Activated T-cell treated with anti-CD3 and anti-CD28 coated beads, Interleukin-2, amount 50 U/mL, for 4 hours (primary cell): ENCODE data around the gene MUSTN1. TPM values are rescaled to one million over a fixed set of nuclear protein-coding genes. Genes with fewer than 3 reads are reported as not detected.
A peak's percentile ranks its signal among the peaks of the same experiment; 100 is the strongest.

Source experiments
- ATAC-seq, 2 donors: fragments of 200-7000 bp; cut with Tn5 transposase; one replicate each; pipeline ENCODE4 v1.10.0; 2021
- DNase-seq: peaks from one replicate; pipeline ENCODE4 v3.0.0-alpha.2; 2020
- H3K27me3 Mint-ChIP-seq: one replicate; pipeline ENCODE4 v1.8.0; 2021; ENCODE audit warnings: low read depth, mixed read lengths
- H3K36me3 Mint-ChIP-seq: one replicate; pipeline ENCODE4 v1.8.0; 2022; ENCODE audit warnings: mixed read lengths; ENCODE audit not compliant: insufficient read depth
- H3K4me1 Mint-ChIP-seq: one replicate; pipeline ENCODE4 v1.8.0; 2021; ENCODE audit warnings: low read depth, mixed read lengths
- H3K4me3 Mint-ChIP-seq: one replicate; pipeline ENCODE4 v1.8.0; 2021; ENCODE audit warnings: mild to moderate bottlenecking, moderate library complexity, mixed read lengths
- H3K9me3 Mint-ChIP-seq: one replicate; pipeline ENCODE4 v1.8.0; 2021; ENCODE audit warnings: mixed read lengths
- total RNA-seq, 3 donors: library from RNA; stranded (reverse); gene quantifications; one replicate each; pipeline ENCODE4 v1.2.1, GENCODE V29; 2021

Gene MUSTN1
- total RNA-seq, 3 donors from 2014 or later, result 0.38 to 1.2 (median 0.58) TPM

DNA sequence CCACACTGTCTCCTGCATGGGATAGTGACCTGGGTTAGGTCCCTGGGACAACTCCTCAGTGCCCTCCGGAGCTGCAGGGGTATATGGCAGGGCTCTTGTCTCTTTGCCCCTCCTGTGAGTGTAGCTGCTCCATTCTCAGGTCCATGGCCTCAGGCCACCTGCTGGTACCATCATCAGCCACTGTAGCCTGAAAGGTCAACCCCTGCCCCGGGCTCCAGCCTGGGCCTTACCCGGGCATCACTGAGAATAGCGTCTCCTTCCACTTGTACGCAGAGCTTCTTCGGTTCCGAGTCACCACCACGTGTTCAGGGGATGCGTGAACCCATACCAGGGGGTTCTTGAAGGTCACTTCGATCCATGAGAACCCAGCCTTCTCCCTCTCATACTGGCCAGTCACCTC is 18.2 kb downstream of the MUSTN1 start:
- no peak for DNase-seq
- H3K4me1 Mint-ChIP-seq, result no peaks in the 10 kb centered on the region
- H3K36me3 Mint-ChIP-seq, result no peaks in the 10 kb centered on the region
- no peak for ATAC-seq
- no peak overlapping the region for H3K4me3 Mint-ChIP-seq
- H3K27me3 Mint-ChIP-seq, result no peaks in the 10 kb centered on the region
- no peaks in the 10 kb centered on the region for H3K9me3 Mint-ChIP-seq

DNA sequence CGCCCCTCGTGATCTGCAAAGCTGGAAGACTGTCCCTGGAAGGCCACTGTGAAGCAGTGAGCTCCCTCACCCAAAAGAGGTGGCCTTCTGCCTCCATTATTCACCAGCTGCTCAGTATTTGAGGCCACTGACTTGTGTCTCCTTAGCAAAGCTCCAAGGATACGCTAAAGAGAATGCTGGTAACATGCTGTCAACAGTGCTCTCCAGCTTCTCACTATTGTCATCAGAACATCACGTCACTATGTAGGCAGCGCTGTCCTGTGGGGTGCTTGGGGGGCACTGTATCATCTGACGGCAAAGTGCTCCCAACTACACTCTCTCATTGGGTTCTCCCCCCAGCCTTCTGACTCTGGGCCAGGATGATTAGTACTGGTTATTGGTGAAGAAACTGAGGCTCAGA is 18.6 kb downstream of the MUSTN1 start:
- H3K4me1 Mint-ChIP-seq, result no peaks in the 10 kb centered on the region
- no peaks in the 10 kb centered on the region for H3K36me3 Mint-ChIP-seq
- no peaks in the 10 kb centered on the region for H3K27me3 Mint-ChIP-seq
- no peaks in the 10 kb centered on the region for H3K9me3 Mint-ChIP-seq
- ATAC-seq (no peak), DNase-seq (no peak)
- no peak overlapping the region for H3K4me3 Mint-ChIP-seq

DNA sequence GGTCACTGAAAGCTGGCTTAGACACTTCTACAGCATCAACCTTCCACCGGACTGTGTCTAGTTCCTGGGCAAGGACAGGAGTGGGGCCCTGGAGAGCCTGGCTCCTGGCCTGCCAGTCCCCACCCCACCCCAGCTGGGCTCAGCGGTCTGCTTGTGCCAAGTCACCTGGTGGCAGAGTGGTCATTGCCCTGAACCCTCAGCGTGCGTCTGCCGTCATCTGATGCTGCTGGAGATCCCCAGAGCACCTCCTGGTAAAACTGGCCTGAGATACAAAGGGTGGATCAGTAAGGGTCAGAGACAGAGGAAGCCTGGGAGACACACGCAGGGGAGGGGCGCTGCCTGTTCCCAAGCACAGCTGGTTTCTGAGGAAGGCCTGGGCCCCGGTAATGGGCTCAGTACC is 21.0 kb downstream of the MUSTN1 start:
- Mint-ChIP-seq H3K27me3 (no peaks in the 10 kb centered on the region), H3K4me3 (no peak overlapping the region), H3K9me3 (no peaks in the 10 kb centered on the region), H3K36me3 (no peaks in the 10 kb centered on the region), H3K4me1 (peaks cover 2% of the 10 kb centered on the region)
- ATAC-seq, result no peak
- DNase-seq, result no peak

DNA sequence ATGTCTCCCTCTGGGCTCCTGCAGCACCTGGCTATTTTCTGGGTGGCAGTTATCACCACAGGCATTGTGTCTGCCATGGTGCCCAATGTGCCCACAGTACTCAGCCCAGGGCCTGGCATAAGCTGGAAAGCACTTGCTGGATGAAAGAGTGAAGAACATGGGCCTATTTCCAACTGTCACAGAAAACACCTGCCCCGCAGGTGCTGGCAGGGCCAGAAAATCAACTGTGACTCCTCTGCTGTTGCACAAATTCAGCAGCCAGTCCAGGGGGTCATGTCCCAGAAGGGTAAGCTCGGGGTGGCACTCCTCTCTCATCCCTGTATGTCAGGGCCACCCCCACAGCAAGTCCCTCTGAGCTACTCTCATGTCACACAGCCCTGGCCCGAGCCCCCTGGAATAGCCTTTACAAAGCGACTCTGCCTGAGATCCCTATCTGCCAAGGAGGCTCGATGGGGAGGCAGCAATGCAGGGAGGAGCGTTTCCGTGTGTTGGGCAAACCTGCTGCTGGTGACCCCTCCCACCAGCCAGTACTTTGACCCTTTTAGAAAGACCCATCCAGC is 23.3 kb downstream of the MUSTN1 start:
- peaks cover 2% of the 10 kb centered on the region for H3K4me1 Mint-ChIP-seq
- no peak for ATAC-seq
- no peaks in the 10 kb centered on the region for H3K36me3 Mint-ChIP-seq
- DNase-seq, result no peak
- H3K9me3 Mint-ChIP-seq, result no peaks in the 10 kb centered on the region
- H3K4me3 Mint-ChIP-seq, result no peak overlapping the region
- no peaks in the 10 kb centered on the region for H3K27me3 Mint-ChIP-seq

DNA sequence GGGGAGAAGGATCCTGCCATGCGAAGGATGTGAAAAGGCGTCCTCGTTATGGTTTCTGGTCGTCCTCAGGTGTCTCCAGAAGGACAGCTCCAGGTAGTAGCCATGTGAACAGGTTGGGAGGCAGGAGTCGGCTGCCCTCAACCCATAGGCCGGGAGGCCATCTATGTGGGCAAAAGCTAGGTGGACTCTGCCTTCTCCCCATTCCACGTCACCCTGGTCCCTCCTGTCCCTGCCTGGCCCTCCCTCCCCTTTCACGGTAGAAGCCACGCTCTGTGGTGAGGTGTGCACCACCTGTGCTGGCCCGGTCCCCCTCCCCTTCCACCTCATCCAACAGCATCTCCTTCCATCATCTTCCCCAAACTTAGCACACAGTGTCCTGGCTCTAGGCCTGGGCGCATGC is 23.9 kb downstream of the MUSTN1 start:
- H3K4me3 Mint-ChIP-seq, result no peak overlapping the region
- H3K36me3 Mint-ChIP-seq, result no peaks in the 10 kb centered on the region
- DNase-seq (no peak), ATAC-seq (no peak)
- H3K27me3 Mint-ChIP-seq, result no peaks in the 10 kb centered on the region
- peaks cover 2% of the 10 kb centered on the region for H3K4me1 Mint-ChIP-seq
- H3K9me3 Mint-ChIP-seq, result no peaks in the 10 kb centered on the region

DNA sequence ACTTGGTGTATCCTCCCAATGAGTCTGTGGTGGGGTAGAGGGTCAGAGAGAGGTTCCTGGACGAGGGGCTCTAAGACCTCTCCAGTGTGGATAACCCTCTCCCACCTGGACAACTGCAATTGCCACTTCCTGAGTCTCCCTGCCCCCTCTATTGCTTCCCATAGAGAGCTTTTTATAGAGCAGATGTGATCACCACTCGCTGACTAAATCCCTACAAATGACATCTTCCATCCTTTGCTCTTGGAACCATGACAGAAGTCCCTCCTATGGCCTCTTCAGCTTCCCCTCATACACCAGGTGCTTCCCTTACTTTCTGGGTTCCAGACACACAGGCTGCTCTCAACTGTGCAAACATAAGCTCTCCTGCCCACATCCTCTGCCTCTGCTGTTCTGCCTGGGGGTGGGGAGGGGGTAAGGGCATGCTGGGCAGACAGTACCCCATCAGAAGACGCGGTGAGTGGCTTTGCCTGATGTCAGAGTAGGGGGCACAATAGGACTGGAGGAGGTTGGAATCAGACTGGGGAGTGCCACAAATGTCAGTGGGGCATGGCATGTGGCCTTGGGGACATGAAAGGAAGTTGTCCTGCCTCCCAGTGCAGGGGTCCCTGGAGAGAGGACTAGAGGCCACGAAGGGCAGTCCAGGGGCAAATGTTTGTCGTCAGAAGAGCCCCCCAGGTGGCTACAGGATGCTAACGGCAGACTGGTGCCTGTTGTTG is 25.0 kb downstream of the MUSTN1 start:
- Mint-ChIP-seq H3K4me1 (peaks cover 2% of the 10 kb centered on the region), H3K4me3 (no peak overlapping the region), H3K9me3 (no peaks in the 10 kb centered on the region), H3K36me3 (no peaks in the 10 kb centered on the region), H3K27me3 (no peaks in the 10 kb centered on the region)
- no peak for ATAC-seq
- DNase-seq, result no peak

DNA sequence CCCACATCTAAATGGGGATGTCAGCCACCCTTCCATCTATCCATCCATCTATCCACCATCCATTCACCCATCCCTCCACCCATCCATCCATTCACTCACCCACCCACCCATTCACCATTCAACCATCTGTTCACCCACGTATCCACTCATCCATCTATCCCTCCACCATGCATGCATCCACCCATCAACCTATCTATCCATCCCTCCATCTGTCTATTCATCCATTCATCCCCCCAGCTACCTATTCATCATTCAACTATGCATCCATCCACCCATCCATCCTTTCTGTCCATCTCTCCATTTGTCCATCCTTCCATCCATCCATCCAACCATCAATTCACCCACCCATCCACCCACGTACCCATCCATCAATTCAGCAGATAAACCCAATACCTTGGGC is 25.7 kb downstream of the MUSTN1 start:
- ATAC-seq, result no peak
- Mint-ChIP-seq H3K36me3 (no peaks in the 10 kb centered on the region), H3K4me3 (no peak overlapping the region), H3K9me3 (no peaks in the 10 kb centered on the region), H3K4me1 (peaks cover 2% of the 10 kb centered on the region), H3K27me3 (no peaks in the 10 kb centered on the region)
- no peak for DNase-seq

DNA sequence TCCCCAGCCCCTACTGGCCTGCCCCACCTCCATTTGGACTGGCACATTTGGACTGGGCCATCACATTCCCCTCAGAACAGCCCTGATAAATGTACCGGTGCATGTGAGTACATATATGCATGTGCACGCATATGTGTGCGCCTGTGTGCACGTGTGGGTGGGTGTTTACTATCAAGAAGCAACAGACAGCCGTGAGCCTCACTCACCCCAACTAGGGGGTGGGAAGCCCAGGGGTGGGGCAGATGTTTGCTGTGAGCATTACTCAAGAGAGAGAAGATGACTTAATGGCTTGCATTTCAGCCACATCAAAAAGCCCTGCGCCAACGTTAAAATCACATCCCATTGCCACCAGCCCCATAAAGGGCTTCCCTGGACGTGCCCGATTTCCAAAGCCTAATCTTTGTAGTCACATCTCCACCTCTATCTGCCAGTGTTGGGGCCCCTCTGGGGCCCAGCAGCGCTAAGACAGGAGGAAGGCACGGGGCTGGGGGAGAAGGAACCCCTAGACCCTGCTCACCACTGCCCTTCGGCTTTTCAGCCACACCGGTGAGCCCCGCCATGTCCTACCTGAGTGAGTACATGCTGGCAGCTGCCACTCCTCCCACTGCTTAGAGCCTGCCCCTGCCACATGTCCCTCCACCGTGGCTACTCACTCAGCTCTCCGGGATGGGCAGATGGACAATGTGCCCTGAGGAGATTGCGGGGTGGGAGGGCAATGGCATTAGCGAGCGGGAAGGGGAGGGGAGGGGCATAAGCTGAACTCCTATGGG is 29.4 kb downstream of the MUSTN1 start:
- Mint-ChIP-seq H3K27me3 (peaks cover 2% of the 10 kb centered on the region), H3K36me3 (no peaks in the 10 kb centered on the region), H3K9me3 (no peaks in the 10 kb centered on the region), H3K4me1 (peaks cover 2% of the 10 kb centered on the region), H3K4me3 (no peak overlapping the region)
- ATAC-seq (no peak), DNase-seq (no peak)

DNA sequence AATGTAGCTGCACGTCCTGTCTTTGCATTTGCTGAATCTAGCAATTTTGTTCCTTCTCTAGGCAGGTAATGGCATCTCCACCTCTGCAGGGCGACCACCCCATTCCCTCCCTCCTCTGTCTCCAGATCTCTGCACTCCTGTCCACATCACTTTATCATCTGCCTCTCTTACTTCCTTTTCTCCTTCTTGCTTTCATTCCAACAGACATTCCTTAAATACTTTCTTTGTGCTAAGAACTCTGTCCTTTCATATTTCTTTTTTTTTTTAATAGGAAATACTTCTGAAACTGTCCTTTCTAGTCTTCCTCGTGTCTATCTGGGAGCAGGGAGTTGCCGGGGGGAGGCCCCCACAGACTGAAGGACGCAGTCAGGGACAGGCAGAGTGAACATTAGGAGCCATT is 33.0 kb downstream of the MUSTN1 start:
- no peak overlapping the region for H3K4me3 Mint-ChIP-seq
- H3K27me3 Mint-ChIP-seq, result peaks cover 2% of the 10 kb centered on the region
- no peak for DNase-seq
- ATAC-seq, result no peak
- no peaks in the 10 kb centered on the region for H3K4me1 Mint-ChIP-seq
- H3K9me3 Mint-ChIP-seq, result no peaks in the 10 kb centered on the region
- H3K36me3 Mint-ChIP-seq, result no peaks in the 10 kb centered on the region

DNA sequence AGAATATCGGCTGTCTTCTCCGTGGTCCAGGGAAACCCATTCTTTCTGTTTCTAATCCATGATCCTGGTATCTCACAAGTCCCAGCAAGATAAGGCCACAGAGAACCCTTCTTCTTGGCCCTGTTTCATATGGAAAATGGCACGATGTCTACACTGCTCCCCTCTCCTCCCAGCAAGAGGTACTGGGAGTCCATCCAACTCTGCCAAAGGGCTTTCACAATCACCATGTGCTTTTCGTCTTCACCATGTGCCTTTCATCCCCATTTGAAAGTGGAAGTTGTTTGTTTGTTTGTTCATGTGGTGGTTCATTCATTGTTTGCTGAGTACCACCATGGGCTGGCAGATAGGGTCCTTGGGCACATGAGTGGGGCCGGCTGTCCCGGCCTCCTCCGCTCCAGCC is 34.7 kb downstream of the MUSTN1 start:
- DNase-seq (no peak), ATAC-seq (no peak)
- no peaks in the 10 kb centered on the region for H3K4me1 Mint-ChIP-seq
- no peak overlapping the region for H3K4me3 Mint-ChIP-seq
- peaks cover 2% of the 10 kb centered on the region for H3K27me3 Mint-ChIP-seq
- H3K9me3 Mint-ChIP-seq, result no peaks in the 10 kb centered on the region
- H3K36me3 Mint-ChIP-seq, result no peaks in the 10 kb centered on the region

DNA sequence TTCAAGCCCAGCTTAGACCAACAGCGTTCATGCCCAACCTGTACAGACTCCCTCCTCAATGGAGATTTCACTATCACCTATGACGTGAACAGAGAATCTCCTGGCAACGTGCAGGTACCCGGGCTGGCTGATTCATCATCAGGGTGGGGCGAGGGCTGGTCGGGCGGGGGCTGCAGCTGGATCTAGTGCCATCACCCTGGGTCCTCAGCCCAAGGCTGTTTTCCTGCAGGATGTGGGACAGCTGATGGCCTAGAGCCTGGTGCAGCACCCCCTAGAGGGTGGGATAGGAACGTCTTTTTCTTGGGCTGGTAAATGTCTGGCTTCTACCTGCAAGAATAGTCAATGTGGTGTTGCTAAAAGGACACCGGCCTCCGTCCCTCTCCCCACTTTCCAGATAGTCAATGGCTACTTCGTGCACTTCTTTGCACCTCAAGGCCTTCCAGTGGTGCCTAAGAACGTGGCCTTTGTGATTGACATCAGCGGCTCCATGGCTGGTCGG is 35.8 kb downstream of the MUSTN1 start:
- H3K9me3 Mint-ChIP-seq, result no peaks in the 10 kb centered on the region
- no peak overlapping the region for H3K4me3 Mint-ChIP-seq
- DNase-seq (no peak), ATAC-seq (peak in 1 of 2 donors; percentile 25)
- no peaks in the 10 kb centered on the region for H3K36me3 Mint-ChIP-seq
- H3K4me1 Mint-ChIP-seq, result no peaks in the 10 kb centered on the region
- H3K27me3 Mint-ChIP-seq, result peaks cover 2% of the 10 kb centered on the region

DNA sequence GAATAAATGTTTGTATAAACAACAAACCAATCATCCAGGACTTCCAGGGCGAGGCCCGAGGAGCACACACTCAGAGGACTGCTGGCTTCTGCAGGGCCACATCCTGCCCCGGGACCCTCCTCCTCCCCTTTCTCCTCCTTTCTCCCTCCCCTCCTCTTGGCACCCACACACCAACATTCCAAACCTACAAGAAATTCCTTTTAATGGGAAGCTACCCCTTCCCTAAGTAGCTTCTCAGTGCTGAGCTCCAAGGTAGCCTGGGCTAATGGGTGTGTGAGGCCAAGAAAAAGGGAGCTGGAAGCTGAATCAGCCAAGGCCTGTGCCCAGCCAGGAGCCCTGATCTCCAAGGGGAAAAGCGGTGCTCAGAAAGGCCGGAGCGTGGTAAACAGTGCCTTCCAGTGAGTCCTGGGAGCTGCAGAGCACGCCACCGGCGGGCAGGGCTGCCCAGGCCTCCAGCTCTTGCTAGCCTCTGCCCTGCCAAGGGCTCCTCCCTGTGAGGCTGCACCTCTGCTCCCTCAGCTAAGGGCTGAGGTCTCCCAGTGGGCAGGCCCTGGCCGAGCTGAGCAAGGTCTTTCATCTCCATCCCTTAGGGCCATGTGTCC is 36.3 kb downstream of the MUSTN1 start:
- no peaks in the 10 kb centered on the region for H3K36me3 Mint-ChIP-seq
- H3K9me3 Mint-ChIP-seq, result no peaks in the 10 kb centered on the region
- no peak for DNase-seq
- ATAC-seq, result no peak
- no peaks in the 10 kb centered on the region for H3K4me1 Mint-ChIP-seq
- peaks cover 2% of the 10 kb centered on the region for H3K27me3 Mint-ChIP-seq
- no peak overlapping the region for H3K4me3 Mint-ChIP-seq

DNA sequence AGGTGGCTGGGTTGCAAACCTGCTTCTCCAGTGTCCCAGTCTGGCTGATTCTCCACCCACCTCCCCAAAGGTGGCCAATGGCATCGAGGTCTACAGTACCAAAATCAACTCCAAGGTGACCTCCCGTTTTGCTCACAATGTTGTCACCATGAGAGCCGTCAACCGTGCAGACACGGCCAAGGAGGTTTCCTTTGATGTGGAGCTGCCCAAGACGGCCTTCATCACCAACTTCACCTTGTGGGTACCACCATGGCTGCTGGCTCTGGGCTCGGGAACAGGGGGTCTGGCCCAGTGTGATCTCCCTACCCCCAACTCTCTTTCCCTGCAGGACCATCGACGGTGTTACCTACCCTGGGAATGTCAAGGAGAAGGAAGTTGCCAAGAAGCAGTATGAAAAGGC is 38.4 kb downstream of the MUSTN1 start:
- DNase-seq, result no peak
- Mint-ChIP-seq H3K4me1 (no peaks in the 10 kb centered on the region), H3K4me3 (no peak overlapping the region), H3K36me3 (no peaks in the 10 kb centered on the region), H3K27me3 (no peaks in the 10 kb centered on the region), H3K9me3 (no peaks in the 10 kb centered on the region)
- ATAC-seq, result no peak

DNA sequence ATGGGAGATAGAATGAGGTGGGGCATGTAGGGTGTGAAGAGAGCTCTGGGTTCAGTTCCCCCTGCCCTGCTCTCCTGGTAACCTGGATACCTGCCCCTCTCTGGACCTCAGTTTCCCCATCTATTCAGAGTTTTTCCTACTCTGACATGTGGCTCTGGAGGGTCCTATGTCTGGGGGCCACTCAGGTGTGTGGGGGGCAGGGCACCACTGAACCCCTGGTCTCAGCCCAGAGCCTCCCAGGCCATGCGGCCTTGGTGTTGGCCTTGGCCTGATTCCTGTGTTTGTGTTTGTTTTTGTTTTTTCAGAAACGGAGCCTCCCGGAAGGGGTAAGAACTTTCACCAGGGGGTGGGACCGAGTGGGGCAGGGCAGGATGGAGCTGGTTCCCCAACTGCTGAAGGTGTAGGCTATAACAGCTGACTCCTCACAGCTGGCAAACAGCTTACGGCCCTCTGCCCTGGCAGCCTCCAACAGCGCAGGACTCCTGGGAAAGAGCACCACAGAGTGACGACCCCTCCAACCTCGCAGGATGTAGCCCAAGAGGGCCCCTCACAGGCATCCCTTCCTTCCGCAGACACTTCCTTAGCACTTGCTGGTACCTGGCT is 39.4 kb downstream of the MUSTN1 start:
- no peaks in the 10 kb centered on the region for H3K4me1 Mint-ChIP-seq
- ATAC-seq (no peak), DNase-seq (no peak)
- H3K36me3 Mint-ChIP-seq, result no peaks in the 10 kb centered on the region
- no peaks in the 10 kb centered on the region for H3K9me3 Mint-ChIP-seq
- no peaks in the 10 kb centered on the region for H3K27me3 Mint-ChIP-seq
- no peak overlapping the region for H3K4me3 Mint-ChIP-seq
